HepG2 (cell line): ENCODE results near the gene SATB2. TPM values are rescaled to one million over a fixed set of nuclear protein-coding genes. Genes with fewer than 3 reads are reported as not detected.

Experiments used
- ATAC-seq: fragments of 200-7000 bp; cut with Tn5 transposase; 3 replicates; pipeline ENCODE4 v1.9.1; 2020; ENCODE audit warnings: mild to moderate bottlenecking, moderate library complexity
- BruUV-seq: library from RNA; stranded (reverse); fragments of 400-500 nt; replicated peaks from 2 replicates; lab custom pipeline; 2021; lab: Mats Ljungman, UMichigan
- CTCF ChIA-PET: fragments of 300-600 bp; formaldehyde crosslinking; extraction: SDS; loops from one replicate; lab custom pipeline; 2021; ENCODE audit warnings: low total read pairs, inconsistent platforms, low intra/inter-chr PET ratio; lab: Yijun Ruan, JAX
- POLR2A ChIA-PET: fragments of 350-600 bp; sonication (Branson Sonifier 250); formaldehyde crosslinking; loops from one replicate; lab custom pipeline; 2020; ENCODE audit warnings: antibody characterized with exemption, inconsistent platforms; lab: Yijun Ruan, JAX
- DNase-seq: peaks from one replicate; pipeline ENCODE4 v3.0.0-alpha.2; 2015; ENCODE audit warnings: low spot score
- FAIRE-seq: peaks from 3 replicates; lab custom pipeline; 2011; peaks lifted over from hg19 to GRCh38; lab: Jason Lieb, UNC
- H2AFZ ChIP-seq: one replicate; pipeline ENCODE4 v1.6.1; 2011; ENCODE audit warnings: low read length, inconsistent platforms
- H3K27ac ChIP-seq: fragments of 300-600 bp; 3 replicates; pipeline ENCODE4 v1.8.0; 2011; ENCODE audit warnings: mixed run types, mild to moderate bottlenecking, mixed read lengths, low read length, inconsistent platforms; ENCODE audit not compliant: insufficient read depth; ENCODE audit errors: extremely low read length
- H3K27me3 ChIP-seq, 2 experiments: fragments of 200-600 bp in 1 of 2; 2 replicates in 1 of 2; 3 replicates in 1 of 2; pipeline versions ENCODE4 v1.6.0 to v1.8.0; 2011; ENCODE audit warnings: low read length in 2 of 2, mild to moderate bottlenecking in 2 of 2, moderate library complexity in 2 of 2, inconsistent platforms in 1 of 2; ENCODE audit not compliant: insufficient read depth in 2 of 2, control insufficient read depth in 1 of 2
- H3K36me3 ChIP-seq, 2 experiments: fragments of 200-600 bp in 1 of 2; replicated peaks in 1 of 2; 2 replicates in 1 of 2; 3 replicates in 1 of 2; pipeline versions ENCODE4 v1.5.1 to v1.8.0; 2011; ENCODE audit warnings: low read length in 2 of 2, inconsistent platforms in 1 of 2; ENCODE audit not compliant: insufficient read depth in 2 of 2, control insufficient read depth in 1 of 2
- H3K4me1 ChIP-seq: 2 replicates; pipeline ENCODE4 v1.5.1; 2012; ENCODE audit warnings: low read length, inconsistent platforms; ENCODE audit not compliant: insufficient read depth
- H3K4me2 ChIP-seq: 2 replicates; pipeline ENCODE4 v1.6.0; 2011; ENCODE audit warnings: low read depth, low read length, inconsistent platforms
- H3K4me3 ChIP-seq, 3 experiments: fragments of 200-600 bp in 1 of 3; sonication (generic), shearing (Covaris generic) in 1 of 3; replicated peaks in 1 of 3; 2 replicates each; pipeline ENCODE4 v1.5.1; 2011 to 2016; ENCODE audit warnings: low read length in 3 of 3, inconsistent platforms in 2 of 3, low read depth in 2 of 3, mild to moderate bottlenecking in 2 of 3, control low read depth in 1 of 3, mixed read lengths in 1 of 3; ENCODE audit not compliant: insufficient read depth in 1 of 3
- H3K79me2 ChIP-seq: one replicate; pipeline ENCODE4 v1.6.1; 2011; ENCODE audit warnings: low read length, inconsistent platforms; ENCODE audit not compliant: insufficient read depth
- H3K9ac ChIP-seq: 2 replicates; pipeline ENCODE4 v1.6.0; 2011; ENCODE audit warnings: mild to moderate bottlenecking, low read depth, low read length, inconsistent platforms; ENCODE audit not compliant: insufficient read depth
- H3K9me3 ChIP-seq: 2 replicates; pipeline ENCODE4 v1.5.1; 2012; ENCODE audit warnings: mild to moderate bottlenecking, low read length
- H4K20me1 ChIP-seq: 2 replicates; pipeline ENCODE4 v1.6.0; 2011; ENCODE audit warnings: inconsistent platforms, mild to moderate bottlenecking, low read length, moderate library complexity; ENCODE audit not compliant: insufficient read depth
- BORCS8-MEF2B ChIP-seq: sonication (generic); formaldehyde crosslinking; IDR thresholded peaks from 2 replicates; pipeline ENCODE4 v1.8.0; 2022; ENCODE audit warnings: mild to moderate bottlenecking, missing genetic modification reagents
- HNF1A ChIP-seq, 2 experiments: sonication (generic) in 1 of 2; formaldehyde crosslinking in 1 of 2; IDR thresholded peaks; 2 replicates each; pipeline versions ENCODE4 v1.4.0 to v1.6.1; 2016 to 2020; ENCODE audit warnings: borderline replicate concordance in 1 of 2, low read depth in 1 of 2, mild to moderate bottlenecking in 1 of 2, missing genetic modification reagents in 1 of 2
- LBX2 ChIP-seq: sonication (generic); formaldehyde crosslinking; IDR thresholded peaks from 2 replicates; pipeline ENCODE4 v1.5.0; 2020; ENCODE audit warnings: missing genetic modification reagents, mild to moderate bottlenecking, borderline replicate concordance
- LCORL ChIP-seq, 2 experiments: fragments of 450-650 bp in 1 of 2; sonication (generic) in 1 of 2; formaldehyde crosslinking in 1 of 2; IDR thresholded peaks; 2 replicates each; pipeline versions ENCODE4 v1.5.0 to v1.6.1; 2017 to 2020; ENCODE audit warnings: antibody characterized with exemption in 1 of 2, missing genetic modification reagents in 1 of 2
- MTA1 ChIP-seq: sonication (generic); formaldehyde crosslinking; IDR thresholded peaks from 2 replicates; pipeline ENCODE4 v1.4.0; 2020; ENCODE audit warnings: missing genetic modification reagents, mild to moderate bottlenecking, borderline replicate concordance
- NFAT5 ChIP-seq: sonication (generic); formaldehyde crosslinking; IDR thresholded peaks from 2 replicates; pipeline ENCODE4 v1.4.0; 2020; ENCODE audit warnings: missing genetic modification reagents
- SMARCC2 ChIP-seq: fragments of 450-650 bp; IDR thresholded peaks from 2 replicates; pipeline ENCODE4 v1.6.1; 2017; ENCODE audit warnings: antibody characterized with exemption, mild to moderate bottlenecking
- SP2 ChIP-seq: sonication (generic); formaldehyde crosslinking; IDR thresholded peaks from 2 replicates; pipeline ENCODE4 v1.5.1; 2020; ENCODE audit warnings: mild to moderate bottlenecking, missing genetic modification reagents
- ZNF367 ChIP-seq: sonication (generic); formaldehyde crosslinking; IDR thresholded peaks from 2 replicates; pipeline ENCODE4 v1.4.0; 2020; ENCODE audit warnings: missing genetic modification reagents, borderline replicate concordance
- ZNF570 ChIP-seq: sonication (generic); formaldehyde crosslinking; IDR thresholded peaks from 2 replicates; pipeline ENCODE4 v1.4.0; 2020; ENCODE audit warnings: mild to moderate bottlenecking, missing genetic modification reagents, borderline replicate concordance
- ZNF572 ChIP-seq: sonication (generic); formaldehyde crosslinking; IDR thresholded peaks from 2 replicates; pipeline ENCODE4 v1.5.1; 2020; ENCODE audit warnings: mild to moderate bottlenecking, missing genetic modification reagents
- WGBS: methylation state at CpG from one replicate; pipeline ENCODE4 v1.1.6; 2017; ENCODE audit warnings: low lambda C conversion rate; 5-methylcytosine and 5-hydroxymethylcytosine counted together
- in situ Hi-C: cut with HindIII; loops from 2 replicates; pipeline ENCODE4 v1.10.0; 2017; ENCODE audit warnings: low pct_unique_long_range_greater_than_20kb; ENCODE audit not compliant: extremely low pct_ligation_motif_present
- intact Hi-C: fragments of 100-400 bp; cut with micrococcal nuclease; formaldehyde crosslinking; loops from one replicate; pipeline ENCODE4 v1.10.0; 2022; ENCODE audit not compliant: unreplicated experiment
- polyA plus RNA-seq, 8 experiments: library from polyadenylated mRNA; depleted of rRNA in 3 of 8; stranded (reverse) in 7 of 8; unstranded in 1 of 8; fragments of >200 nt; fragmentation: Illumina TruSeq in 4 of 8; extraction: Trizol in 4 of 8; gene quantifications; 2 replicates each; pipeline versions ENCODE4 v1.2.1 to v1.2.3, GENCODE V29; 2011 to 2016; ENCODE audit warnings: low read depth in 4 of 8, missing spikeins in 1 of 8, mixed read lengths in 1 of 8; ENCODE audit not compliant: insufficient read depth in 1 of 8
- total RNA-seq, 5 experiments: library from RNA; depleted of rRNA; stranded (reverse); fragments of >200 nt; fragmentation: Illumina TruSeq; extraction: Trizol; gene quantifications; 2 replicates each; pipeline ENCODE4 v1.2.3, GENCODE V29; 2016; ENCODE audit warnings: low read depth in 1 of 5

Gene SATB2
- total and polyA plus RNA-seq, 2 of the 13 experiments (the other 11 are each of a cell fraction or from before 2014, with no cell fraction given), result 2.5 to 5.5 TPM

GRCh38 chr2:199356412-199356811 lies 101.3 kb downstream of the SATB2 start:
- Histone ChIP-seq H3K4me1 (no peaks in the 10 kb centered on the region), H3K27me3 (no peaks in the 10 kb centered on the region), H3K9ac (no peak overlapping the region), H3K4me3 (no peak overlapping the region), H3K9me3 (no peaks in the 10 kb centered on the region), H3K4me2 (no peak overlapping the region), H4K20me1 (no peaks in the 10 kb centered on the region), H3K27ac (no peak overlapping the region), H3K36me3 (no peaks in the 10 kb centered on the region), H2AFZ (no peak overlapping the region), H3K79me2 (no peaks in the 10 kb centered on the region)
- ATAC-seq, result no peak
- in situ Hi-C loops (no loop called here), intact Hi-C loops (no loop called here)
- FAIRE-seq, result no peak
- BruUV-seq, result no TSS peak
- WGBS, result 46% methylated on average over 5 of the region's 5 CpGs
- ChIA-PET POLR2A (no interaction called here), CTCF (no interaction called here)
- no peak for DNase-seq
- TF ChIP-seq HNF1A (IDR thresholded peaks at IDR 0.05; ENCODE audit: low read depth) (no peak), HNF1A (CRISPR knock-in tag; IDR thresholded peaks at IDR 0.05; ENCODE audit: borderline replicate concordance) (no peak), NFAT5 (CRISPR knock-in tag) (no peak), SP2 (CRISPR knock-in tag) (no peak), MTA1 (CRISPR knock-in tag) (no peak), LCORL (IDR thresholded peaks at IDR 0.05) (no peak), LCORL (CRISPR knock-in tag; IDR thresholded peaks at IDR 0.05) (no peak), ZNF572 (CRISPR knock-in tag) (no peak), SMARCC2 (no peak), ZNF367 (no peak), LBX2 (CRISPR knock-in tag) (no peak), ZNF570 (no peak), BORCS8-MEF2B (CRISPR knock-in tag) (no peak)
